HepG2 (cell line): ENCODE results near the gene DGKD. TPM values are rescaled to one million over a fixed set of nuclear protein-coding genes. Genes with fewer than 3 reads are reported as not detected.

Experiments
- ARNT ChIP-seq: fragments of 450-650 bp; IDR thresholded peaks from 2 replicates; pipeline ENCODE4 v1.6.1; 2017
- FOXP1 ChIP-seq, 2 experiments: fragments of 450-650 bp in 1 of 2; IDR thresholded peaks; 2 replicates each; pipeline ENCODE4 v1.6.1; 2017 to 2018; ENCODE audit warnings: antibody characterized with exemption in 1 of 2
- HMGA1 ChIP-seq: sonication (generic); formaldehyde crosslinking; conservative IDR thresholded peaks from 2 replicates; pipeline ENCODE4 v1.4.0; 2020; ENCODE audit warnings: missing genetic modification reagents
- HNF1B ChIP-seq: sonication (generic); formaldehyde crosslinking; IDR thresholded peaks from 2 replicates; pipeline ENCODE4 v1.5.1; 2020; ENCODE audit warnings: mild to moderate bottlenecking, moderate library complexity, missing genetic modification reagents
- KLF13 ChIP-seq: sonication (generic); formaldehyde crosslinking; IDR thresholded peaks from 2 replicates; pipeline ENCODE4 v1.4.0; 2020; ENCODE audit warnings: mild to moderate bottlenecking, missing genetic modification reagents
- NFRKB ChIP-seq: fragments of 450-650 bp; IDR thresholded peaks from 2 replicates; pipeline ENCODE4 v1.6.1; 2017
- NR2F6 ChIP-seq, 2 experiments: IDR thresholded peaks; 2 replicates each; pipeline ENCODE4 v1.6.1; 2016; ENCODE audit warnings: antibody characterized with exemption in 1 of 2, mild to moderate bottlenecking in 1 of 2
- PBX3 ChIP-seq: sonication (generic); formaldehyde crosslinking; IDR thresholded peaks from 2 replicates; pipeline ENCODE4 v1.8.1; 2023; ENCODE audit warnings: missing genetic modification reagents, inconsistent platforms, borderline replicate concordance
- SRY ChIP-seq: sonication (generic); formaldehyde crosslinking; IDR thresholded peaks from 2 replicates; pipeline ENCODE4 v1.8.0; 2022; ENCODE audit warnings: mild to moderate bottlenecking, missing genetic modification reagents
- ZBTB26 ChIP-seq: IDR thresholded peaks from 2 replicates; pipeline ENCODE4 v1.6.1; 2016; ENCODE audit warnings: missing compliant biosample characterization, missing genetic modification reagents, borderline replicate concordance
- ZBTB37 ChIP-seq: sonication (generic); formaldehyde crosslinking; IDR thresholded peaks from 2 replicates; pipeline ENCODE4 v1.4.0; 2020; ENCODE audit warnings: mild to moderate bottlenecking, missing genetic modification reagents
- ZNF263 ChIP-seq: sonication (generic); formaldehyde crosslinking; IDR thresholded peaks from 2 replicates; pipeline ENCODE4 v1.4.0; 2020; ENCODE audit warnings: missing genetic modification reagents
- ZNF503 ChIP-seq: sonication (generic); formaldehyde crosslinking; IDR thresholded peaks from 2 replicates; pipeline ENCODE4 v1.4.0; 2020; ENCODE audit warnings: missing genetic modification reagents
- ZNF614 ChIP-seq: IDR thresholded peaks from 2 replicates; pipeline ENCODE4 v1.6.1; 2018; ENCODE audit warnings: missing biosample characterization, missing genetic modification reagents, inconsistent platforms, borderline replicate concordance
- ZNF782 ChIP-seq: sonication (generic); formaldehyde crosslinking; IDR thresholded peaks from 2 replicates; pipeline ENCODE4 v1.4.0; 2020; ENCODE audit warnings: missing genetic modification reagents, mild to moderate bottlenecking, borderline replicate concordance
- polyA plus RNA-seq, 8 experiments: library from polyadenylated mRNA; depleted of rRNA in 3 of 8; stranded (reverse) in 7 of 8; unstranded in 1 of 8; fragments of >200 nt; fragmentation: Illumina TruSeq in 4 of 8; extraction: Trizol in 4 of 8; gene quantifications; 2 replicates each; pipeline versions ENCODE4 v1.2.1 to v1.2.3, GENCODE V29; 2011 to 2016; ENCODE audit warnings: low read depth in 4 of 8, missing spikeins in 1 of 8, mixed read lengths in 1 of 8; ENCODE audit not compliant: insufficient read depth in 1 of 8
- total RNA-seq, 5 experiments: library from RNA; depleted of rRNA; stranded (reverse); fragments of >200 nt; fragmentation: Illumina TruSeq; extraction: Trizol; gene quantifications; 2 replicates each; pipeline ENCODE4 v1.2.3, GENCODE V29; 2016; ENCODE audit warnings: low read depth in 1 of 5

Gene DGKD
- total and polyA plus RNA-seq, 2 of the 13 experiments (the other 11 are each of a cell fraction or from before 2014, with no cell fraction given), result 24.5 to 33.2 TPM

GRCh38 chr2:233387667-233388528 is 33.6 kb downstream of the DGKD start (continued):
- TF ChIP-seq ZBTB37 (CRISPR knock-in tag), result no peak
- peak; percentile 40 for TF ChIP-seq ZNF263 (CRISPR knock-in tag)
- TF ChIP-seq KLF13, result 0 out of 2 replicates have a peak, but pooled peaks have one; percentile 70
- TF ChIP-seq ZNF614 (CRISPR knock-in tag), result 0 out of 2 replicates have a peak, but pooled peaks have one; percentile 51
- TF ChIP-seq SRY (CRISPR knock-in tag), result no peak
- 0 out of 2 replicates have a peak, but pooled peaks have one; percentile 1 for TF ChIP-seq ZNF782
- peak; percentile 91 for TF ChIP-seq HNF1B (CRISPR knock-in tag)
- no peak for TF ChIP-seq ARNT
- TF ChIP-seq FOXP1 (IDR thresholded peaks at IDR 0.05), result no peak
- peak; percentile 63 for TF ChIP-seq FOXP1 (CRISPR knock-in tag; IDR thresholded peaks at IDR 0.05)
- no peak for TF ChIP-seq PBX3 (CRISPR knock-in tag)
- TF ChIP-seq HMGA1, result no peak
- peak; percentile 90 for TF ChIP-seq NR2F6 (IDR thresholded peaks at IDR 0.05)
- TF ChIP-seq NR2F6 (CRISPR knock-in tag; IDR thresholded peaks at IDR 0.05), result peak; percentile 96
- TF ChIP-seq ZNF503 (CRISPR knock-in tag), result peak; percentile 56; the same call in 1 of the 2 replicates
- 0 out of 2 replicates have a peak, but pooled peaks have one; percentile 20 for TF ChIP-seq ZBTB26 (CRISPR knock-in tag)
- no peak for TF ChIP-seq NFRKB
